ENCODE data around the gene GRK4. TPM values are rescaled to one million over a fixed set of nuclear protein-coding genes. Genes with fewer than 3 reads are reported as not detected.

GRK4 gene
- total and polyA plus RNA-seq, 2 of the 8 experiments (the other 6 are each of a cell fraction or from before 2014, with no cell fraction given): 0.77 to 1.8 TPM

DNA sequence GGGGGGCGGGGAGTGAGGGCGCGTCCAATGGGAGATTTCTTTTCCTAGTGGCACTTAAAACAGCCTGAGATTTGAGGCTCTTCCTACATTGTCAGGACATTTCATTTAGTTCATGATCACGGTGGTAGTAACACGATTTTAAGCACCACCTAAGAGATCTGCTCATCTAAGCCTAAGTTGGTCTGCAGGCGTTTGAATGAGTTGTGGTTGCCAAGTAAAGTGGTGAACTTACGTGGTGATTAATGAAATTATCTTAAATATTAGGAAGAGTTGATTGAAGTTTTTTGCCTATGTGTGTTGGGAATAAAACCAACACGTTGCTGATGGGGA is 112.2 kb downstream of the GRK4 start:
- Histone ChIP-seq H3K4ac (replicated peaks; ENCODE audit: insufficient read length, low read depth, low read length) (no peak overlapping the region), H3K23ac (ENCODE audit: insufficient read length) (no peak overlapping the region), H2AFZ (ENCODE audit: low read length) (no peak overlapping the region), H2BK120ac (replicated peaks; ENCODE audit: low read depth, low read length) (no peak overlapping the region), H2AK5ac (ENCODE audit: low read depth, low read length) (no peak overlapping the region), H2BK20ac (ENCODE audit: low read length) (no peak overlapping the region), H4K20me1 (replicated peaks in 1 of 2; ENCODE audit: control insufficient read depth in 1 of 2, insufficient read depth in 2 of 2, low read length in 2 of 2) (peaks cover 12 to 15% of the 10 kb centered on the region in 2 experiments), H3K79me2 (ENCODE audit: control insufficient read depth in 1 of 2, insufficient read depth in 2 of 2, low read length in 2 of 2) (peaks cover 19 to 51% of the 10 kb centered on the region in 2 experiments), H3K4me3 (ENCODE audit: extremely low read depth in 1 of 4, insufficient read depth in 2 of 4, low read depth in 3 of 4, low read length in 4 of 4) (peak overlapping the region; percentile 56 to 86 (median 78)), H4K8ac (ENCODE audit: extremely low read depth, insufficient read depth, low read length) (no peak overlapping the region), H3K18ac (ENCODE audit: extremely low read depth, low read length) (no peak overlapping the region), H3K36me3 (ENCODE audit: control insufficient read depth in 2 of 4, insufficient read depth in 4 of 4, low read length in 3 of 4) (no peaks in the 10 kb centered on the region), H4K91ac (replicated peaks; ENCODE audit: insufficient read length, low read length) (no peak overlapping the region), H4K5ac (ENCODE audit: insufficient read length, low read depth, low read length) (no peak overlapping the region), H3K56ac (replicated peaks; ENCODE audit: insufficient read length, low read depth, low read length) (no peak overlapping the region), H3K9me3 (ENCODE audit: insufficient read depth in 2 of 2, low read depth in 1 of 2, low read length in 1 of 2) (no peaks in the 10 kb centered on the region), H3K4me2 (ENCODE audit: insufficient read depth in 1 of 2, low read depth in 2 of 2, low read length in 2 of 2) (peak overlapping the region; percentile 69 to 93), H3K23me2 (ENCODE audit: low read depth, low read length) (peaks cover 9% of the 10 kb centered on the region), H2BK15ac (ENCODE audit: low read length) (no peak overlapping the region), H2BK5ac (ENCODE audit: low read depth, low read length) (no peak overlapping the region), H3K14ac (ENCODE audit: insufficient read length) (no peak overlapping the region), H3K27me3 (replicated peaks in 1 of 4; ENCODE audit: control insufficient read depth in 3 of 4, extremely low read depth in 1 of 4, insufficient read depth in 3 of 4, low read length in 3 of 4) (no peaks in the 10 kb centered on the region), H3K9ac (replicated peaks in 1 of 4; ENCODE audit: extremely low read depth in 1 of 4, low read depth in 3 of 4, low read length in 3 of 4) (peak overlapping the region in 3 of 4 experiments; percentile 51 to 84 (median 60); a peak in 6 of 7 replicates), H2BK12ac (ENCODE audit: low read depth, low read length) (no peak overlapping the region), H3K27ac (ENCODE audit: low read depth, low read length) (no peak overlapping the region), H3K4me1 (replicated peaks in 1 of 4; ENCODE audit: control insufficient read depth in 3 of 4, insufficient read depth in 4 of 4, low read length in 3 of 4) (peaks cover 2 to 5% (median 3%) of the 10 kb centered on the region in 4 experiments; a peak in 6 of 7 replicates), H3K79me1 (ENCODE audit: low read depth, low read length) (peaks cover 11% of the 10 kb centered on the region)
- POLR2A ChIA-PET (ENCODE audit: partially characterized antibody): interaction anchor here (0.6 to 1.3 kb wide), 4 partner anchors 10 to 66 kb away, joined by 3 to 4 read pairs (median 4); no protein-coding TSS in a partner anchor
- TF ChIP-seq EP300 (IDR thresholded peaks at IDR 0.05; ENCODE audit: borderline replicate concordance in 1 of 2, low read depth in 2 of 2, low read length in 2 of 2): no peak
- TF ChIP-seq MAFK (IDR thresholded peaks at IDR 0.05; ENCODE audit: low read depth, low read length): no peak
- TF ChIP-seq CHD2 (IDR thresholded peaks at IDR 0.05; ENCODE audit: low read length): no peak
- no peak for TF ChIP-seq CBX5 (IDR thresholded peaks at IDR 0.05; ENCODE audit: low read depth, low read length)
- TF ChIP-seq E2F6 (IDR thresholded peaks at IDR 0.05): no peak
- no peak for TF ChIP-seq SP1 (IDR thresholded peaks at IDR 0.05; ENCODE audit: low read depth, low read length)
- TF ChIP-seq CHD1 (IDR thresholded peaks at IDR 0.05; ENCODE audit: low read depth, low read length): no peak
- TF ChIP-seq KDM4A (IDR thresholded peaks at IDR 0.05; ENCODE audit: low read depth, low read length, severe bottlenecking): no peak
- TF ChIP-seq EZH2 (IDR thresholded peaks at IDR 0.05; ENCODE audit: low read depth, low read length, severe bottlenecking): no peak
- TF ChIP-seq BCL11A (IDR thresholded peaks at IDR 0.05; ENCODE audit: low read depth in 2 of 2, low read length in 2 of 2): no peak
- TF ChIP-seq POLR2AphosphoS5 (IDR thresholded peaks at IDR 0.05; ENCODE audit: low read depth, low read length): no peak
- CTCF ChIA-PET (ENCODE audit: partially characterized antibody): interaction anchor here (2.0 kb wide), 1 partner anchor 28 kb away, joined by 5 read pairs; no protein-coding TSS in a partner anchor
- no peak for DNase-seq (ENCODE audit: low read depth in 1 of 2, low spot score in 2 of 2)
- WGBS, 2 experiments (ENCODE audit: extremely low coverage in 1 of 2, insufficient coverage in 1 of 2, insufficient read length in 1 of 2, insufficient replicate concordance in 2 of 2, low coverage in 1 of 2, low lambda C conversion rate in 2 of 2, missing lambda C conversion rate in 1 of 2): 12% methylated on average over 5 of the region's 8 CpGs; no CpG with 5 or more reads in 1 of the 2 experiments
- no peak for FAIRE-seq
